Upper lobe of right lung (tissue), 1 donor: ENCODE data around the gene ATXN7. TPM values are rescaled to one million over a fixed set of nuclear protein-coding genes. Genes with fewer than 3 reads are reported as not detected.

Experiments
- ATAC-seq: fragments of 200-7000 bp; cut with Tn5 transposase; one replicate; pipeline ENCODE4 v1.9.1; 2020; ENCODE audit warnings: mild to moderate bottlenecking, moderate library complexity
- DNase-seq: peaks from one replicate; pipeline ENCODE4 v3.0.0-alpha.2; 2020
- H3K27ac ChIP-seq: fragments of 200-600 bp; one replicate; pipeline ENCODE4 v1.8.0; 2022
- H3K27me3 ChIP-seq: fragments of 200-600 bp; one replicate; pipeline ENCODE4 v1.8.0; 2022; ENCODE audit warnings: mild to moderate bottlenecking
- H3K36me3 ChIP-seq: fragments of 200-600 bp; one replicate; pipeline ENCODE4 v1.8.0; 2022
- H3K4me1 ChIP-seq: fragments of 200-600 bp; one replicate; pipeline ENCODE4 v1.8.0; 2022
- H3K4me3 ChIP-seq: fragments of 200-600 bp; one replicate; pipeline ENCODE4 v1.8.0; 2022; ENCODE audit warnings: mild to moderate bottlenecking
- H3K9me3 ChIP-seq: fragments of 200-600 bp; one replicate; pipeline ENCODE4 v1.8.0; 2022
- CTCF ChIP-seq: fragments of 200-600 bp; IDR thresholded peaks from one replicate; pipeline ENCODE4 v1.8.0; 2022; ENCODE audit warnings: antibody characterized with exemption
- intact Hi-C: fragments of 100-400 bp; cut with DNase I; formaldehyde crosslinking; loops from one replicate; pipeline ENCODE4 v1.11.0; 2022
- total RNA-seq: library from RNA; stranded (reverse); fragmentation: NEBNext Ultra II Directional; extraction: Animal tissue kit (Norgen Biotek cat#: 25700); gene quantifications from one replicate; pipeline ENCODE4 v1.2.1, GENCODE V29; 2021
- donor health status: DM: no; HTN: yes; CAD: no; lungs with severe emphysema.

The ATXN7 gene
- total RNA-seq, 1 donor from 2014 or later: 35.5 TPM

GRCh38 chr3:63949005-63949404 lies 85.3 kb downstream of the ATXN7 start:
- no peak overlapping the region for H3K27ac ChIP-seq
- ATAC-seq: no peak
- H3K9me3 ChIP-seq: no peaks in the 10 kb centered on the region
- H3K4me1 ChIP-seq: peaks cover 20% of the 10 kb centered on the region
- H3K4me3 ChIP-seq: no peak overlapping the region
- no peak for TF ChIP-seq CTCF
- peaks cover 5% of the 10 kb centered on the region for H3K36me3 ChIP-seq
- intact Hi-C loops: no loop called here
- H3K27me3 ChIP-seq: no peaks in the 10 kb centered on the region
- no peak for DNase-seq

GRCh38 chr3:63950698-63951097 lies 87.0 kb downstream of the ATXN7 start:
- Histone ChIP-seq H3K27me3 (no peaks in the 10 kb centered on the region), H3K4me3 (no peak overlapping the region), H3K27ac (no peak overlapping the region), H3K9me3 (no peaks in the 10 kb centered on the region), H3K4me1 (peaks cover 13% of the 10 kb centered on the region), H3K36me3 (peaks cover 7% of the 10 kb centered on the region)
- intact Hi-C loops: no loop called here
- ATAC-seq: no peak
- TF ChIP-seq CTCF: no peak
- DNase-seq: no peak

- DNase-seq: no peak
- intact Hi-C loops: no loop called here
Observed at GRCh38 chr3:63951492-63952247, 88.0 kb downstream of the ATXN7 start.

GRCh38 chr3:63952248-63952594 lies 88.6 kb downstream of the ATXN7 start:
- intact Hi-C loops: no loop called here
- Histone ChIP-seq H3K36me3 (peaks cover 7% of the 10 kb centered on the region), H3K27me3 (no peaks in the 10 kb centered on the region), H3K4me3 (no peak overlapping the region), H3K9me3 (no peaks in the 10 kb centered on the region), H3K4me1 (peaks cover 13% of the 10 kb centered on the region), H3K27ac (no peak overlapping the region)
- no peak for ATAC-seq
- no peak for DNase-seq
- TF ChIP-seq CTCF: no peak

More at GRCh38 chr3:63951492-63952247, 88.0 kb downstream of the ATXN7 start:
- no peak for TF ChIP-seq CTCF
- ATAC-seq: no peak
- Histone ChIP-seq H3K4me1 (peaks cover 13% of the 10 kb centered on the region), H3K27me3 (no peaks in the 10 kb centered on the region), H3K9me3 (no peaks in the 10 kb centered on the region), H3K36me3 (peaks cover 7% of the 10 kb centered on the region), H3K27ac (no peak overlapping the region), H3K4me3 (no peak overlapping the region)

GRCh38 chr3:63954182-63954581 lies 90.5 kb downstream of the ATXN7 start:
- Histone ChIP-seq H3K9me3 (no peaks in the 10 kb centered on the region), H3K27me3 (no peaks in the 10 kb centered on the region), H3K36me3 (peaks cover 7% of the 10 kb centered on the region), H3K27ac (no peak overlapping the region), H3K4me3 (no peak overlapping the region), H3K4me1 (peaks cover 13% of the 10 kb centered on the region)
- intact Hi-C loops: no loop called here
- ATAC-seq: no peak
- no peak for DNase-seq
- TF ChIP-seq CTCF: no peak
